Activated CD8-positive, alpha-beta memory T cell treated with anti-CD3 and anti-CD28 coated beads for 48 hours (primary cell): Measurements from ENCODE around the gene SLFN12L.
"Not testable (repeated sequence)": the region's sequence is repeated elsewhere in the genome, so short reads cannot be mapped to it uniquely, and the experiment has no call there.

Source experiments
- DNase-seq, 3 experiments: peaks; one replicate each; pipeline ENCODE4 v3.0.0-alpha.2; 2020; ENCODE audit warnings: low read depth in 2 of 3, low spot score in 2 of 3

Gene SLFN12L

GRCh38 chr17:35543856-35544255 lies 6.4 kb upstream of the SLFN12L start:
- DNase-seq = no peak

GRCh38 chr17:35542990-35543389 lies 5.5 kb upstream of the SLFN12L start:
- no peak for DNase-seq

GRCh38 chr17:35541434-35541833 lies 4.0 kb upstream of the SLFN12L start:
- no peak for DNase-seq

GRCh38 chr17:35540589-35541404 lies 3.3 kb upstream of the SLFN12L start:
- DNase-seq = no peak

- no peak for DNase-seq
Measured at GRCh38 chr17:35539659-35540026, 2.2 kb upstream of the SLFN12L start.

GRCh38 chr17:35536664-35537171 lies 760 bp downstream of the SLFN12L start:
- DNase-seq = no peak

GRCh38 chr17:35535406-35535805 lies 2.1 kb downstream of the SLFN12L start:
- not testable (repeated sequence) for DNase-seq

GRCh38 chr17:35534576-35535093 lies 2.8 kb downstream of the SLFN12L start:
- no peak for DNase-seq

GRCh38 chr17:35531160-35531559 lies 6.3 kb downstream of the SLFN12L start:
- no peak for DNase-seq

GRCh38 chr17:35529866-35530265 lies 7.6 kb downstream of the SLFN12L start:
- no peak for DNase-seq

GRCh38 chr17:35529326-35529725 lies 8.2 kb downstream of the SLFN12L start:
- not testable (repeated sequence) for DNase-seq

- DNase-seq = no peak
Measured at GRCh38 chr17:35523296-35523695, 14.2 kb downstream of the SLFN12L start.

GRCh38 chr17:35521654-35522256 lies 15.7 kb downstream of the SLFN12L start:
- not testable (repeated sequence) for DNase-seq

- no peak for DNase-seq
Measured at GRCh38 chr17:35521150-35521549, 16.3 kb downstream of the SLFN12L start.

- no peak for DNase-seq
Measured at GRCh38 chr17:35519906-35520442, 17.5 kb downstream of the SLFN12L start.

- no peak for DNase-seq
Measured at GRCh38 chr17:35519439-35519838, 18.0 kb downstream of the SLFN12L start.

GRCh38 chr17:35518431-35518830 lies 19.0 kb downstream of the SLFN12L start:
- DNase-seq = not testable (repeated sequence)

- DNase-seq = no peak
Measured at GRCh38 chr17:35515027-35515426, 22.5 kb downstream of the SLFN12L start.

- no peak for DNase-seq
Measured at GRCh38 chr17:35514564-35514963, 22.9 kb downstream of the SLFN12L start.

GRCh38 chr17:35510052-35510451 lies 27.4 kb downstream of the SLFN12L start:
- DNase-seq = no peak

- DNase-seq = not testable (repeated sequence)
Measured at GRCh38 chr17:35507714-35508113, 29.8 kb downstream of the SLFN12L start.

GRCh38 chr17:35499548-35499947 lies 37.9 kb downstream of the SLFN12L start:
- no peak for DNase-seq
